ENCODE measurements around the gene CHD2.
"Not testable (repeated sequence)": the region's sequence is repeated elsewhere in the genome, so short reads cannot be mapped to it uniquely, and the experiment has no call there.

The CHD2 gene

DNA sequence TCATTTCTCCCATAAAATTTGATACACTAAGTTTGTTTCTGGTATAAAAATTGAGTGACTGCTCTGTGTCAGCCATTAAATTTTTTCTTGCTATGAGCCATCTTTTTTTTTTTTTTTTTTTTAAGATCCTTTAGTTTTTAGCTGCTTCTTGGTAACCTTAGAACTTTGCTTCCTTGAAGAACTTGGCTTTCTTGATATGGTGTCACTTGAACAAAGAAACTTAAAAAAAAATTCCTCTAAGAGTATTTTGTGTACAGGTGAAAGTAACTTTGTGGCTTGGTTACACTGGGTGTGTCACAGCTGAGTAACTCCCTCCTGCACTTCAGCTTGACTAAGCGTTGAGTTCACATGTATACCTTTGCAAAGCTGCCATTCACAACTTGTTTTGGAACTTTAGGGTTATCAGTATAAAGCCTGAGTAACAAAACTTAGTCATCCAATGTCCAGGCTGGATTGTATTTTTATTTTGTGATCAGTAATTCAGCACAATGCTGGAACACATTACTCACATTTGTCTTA lies 6.5 kb downstream of the CHD2 start:
- DNase-seq, result no peak

DNA sequence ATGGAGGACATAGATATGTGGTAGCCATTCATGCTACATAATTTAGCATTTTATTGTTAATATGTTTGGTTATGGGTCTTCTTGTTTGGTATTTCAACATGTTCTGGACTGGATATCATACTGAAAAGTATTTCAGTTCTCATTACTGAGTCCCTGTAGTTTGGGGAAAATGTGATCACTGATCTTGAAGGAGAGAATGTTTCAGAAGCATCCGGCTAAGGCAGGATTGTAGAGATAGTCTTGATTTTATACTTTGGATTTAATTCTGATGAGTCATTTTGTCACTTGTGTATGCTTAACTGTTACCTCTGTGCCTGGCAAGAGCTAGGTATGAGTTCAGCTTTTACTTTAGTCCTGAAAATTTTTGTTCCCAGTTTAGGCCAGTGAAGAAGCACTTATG lies 7.1 kb downstream of the CHD2 start:
- no peak for DNase-seq

DNA sequence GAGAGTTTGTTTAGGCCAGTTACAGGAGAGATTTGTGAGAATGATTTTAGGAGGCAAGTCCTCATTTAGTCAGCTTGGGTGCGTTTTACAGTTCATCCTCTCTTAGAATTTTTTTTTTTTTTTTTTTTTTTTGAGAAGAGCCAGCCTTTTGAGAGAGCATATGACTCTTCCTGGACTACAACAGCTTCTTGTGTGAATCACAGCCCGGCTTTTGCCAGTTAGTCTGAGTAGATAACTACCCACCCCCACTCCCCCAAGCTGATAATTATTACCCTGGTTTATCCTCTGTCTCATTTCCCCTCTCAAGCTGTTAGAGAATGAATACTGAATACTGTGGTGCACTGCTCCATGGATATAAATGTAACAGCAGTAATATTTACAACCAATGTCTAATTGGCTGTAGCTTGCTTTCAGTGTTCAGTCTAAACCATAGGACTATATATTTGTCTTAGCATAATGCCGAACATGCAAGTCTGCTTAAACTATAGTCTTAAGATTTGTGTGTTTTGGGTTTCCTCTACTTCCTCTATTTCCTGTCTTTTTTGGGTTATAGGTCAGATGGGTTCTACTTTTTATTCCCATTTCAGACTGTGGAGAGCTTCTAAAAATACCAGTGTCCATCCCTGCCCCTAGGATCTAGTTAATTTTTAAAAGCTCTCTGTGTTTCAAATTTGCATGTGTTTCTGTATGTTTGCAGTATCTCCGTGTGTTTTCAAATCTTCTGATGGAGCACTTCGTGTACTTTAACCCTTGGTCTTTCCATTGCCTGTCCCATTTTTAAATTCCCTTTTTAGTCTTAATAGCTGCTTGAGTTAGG lies 8.0 kb downstream of the CHD2 start:
- DNase-seq, result no peak

DNA sequence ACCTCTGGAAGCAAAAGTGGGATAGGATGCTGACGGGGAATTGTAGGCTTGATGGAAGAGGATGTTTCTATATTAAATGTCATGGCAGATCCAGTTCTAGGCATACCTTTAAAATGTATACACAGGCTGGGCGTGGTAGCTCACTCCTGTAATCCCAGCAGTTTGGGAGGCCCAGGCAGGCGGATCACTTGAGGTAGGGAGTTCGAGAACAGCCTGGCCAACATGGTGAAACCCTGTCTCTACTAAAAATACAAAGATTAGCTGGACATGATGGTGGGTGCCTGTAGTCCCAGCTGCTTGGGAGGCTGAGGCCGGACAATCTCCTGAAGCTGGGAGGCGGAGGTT lies 8.6 kb downstream of the CHD2 start:
- DNase-seq, result no peak

DNA sequence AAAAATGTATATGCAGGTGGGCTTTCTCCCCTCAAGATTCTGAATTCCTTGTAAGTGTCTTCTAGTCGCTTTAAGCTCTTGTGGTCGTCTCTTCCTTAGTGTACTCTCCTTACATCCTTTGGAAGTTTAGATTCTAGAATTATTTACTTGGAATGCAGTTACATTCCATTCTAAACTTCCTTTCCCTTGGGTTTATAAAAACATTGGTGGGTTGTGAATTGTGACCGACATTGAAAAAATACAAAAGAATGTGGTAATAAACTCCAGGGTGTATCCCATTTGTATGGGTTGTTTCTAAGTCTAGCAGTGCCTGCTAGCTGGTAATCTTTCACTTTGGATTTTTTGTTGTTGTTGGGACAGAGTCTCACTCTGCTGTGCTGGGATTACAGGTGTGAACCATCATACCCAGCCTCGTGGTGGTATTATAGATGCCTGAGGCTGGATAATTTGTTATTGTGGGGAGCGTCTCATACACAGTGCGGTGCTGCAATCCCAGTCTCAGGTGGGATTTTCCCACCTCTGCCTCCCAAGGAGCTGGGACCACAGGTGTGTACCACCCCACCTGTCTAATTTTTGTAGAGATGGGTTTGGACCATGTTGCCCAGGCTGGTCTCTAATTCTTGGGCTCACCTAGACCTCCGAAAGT lies 9.1 kb downstream of the CHD2 start:
- no peak for DNase-seq

DNA sequence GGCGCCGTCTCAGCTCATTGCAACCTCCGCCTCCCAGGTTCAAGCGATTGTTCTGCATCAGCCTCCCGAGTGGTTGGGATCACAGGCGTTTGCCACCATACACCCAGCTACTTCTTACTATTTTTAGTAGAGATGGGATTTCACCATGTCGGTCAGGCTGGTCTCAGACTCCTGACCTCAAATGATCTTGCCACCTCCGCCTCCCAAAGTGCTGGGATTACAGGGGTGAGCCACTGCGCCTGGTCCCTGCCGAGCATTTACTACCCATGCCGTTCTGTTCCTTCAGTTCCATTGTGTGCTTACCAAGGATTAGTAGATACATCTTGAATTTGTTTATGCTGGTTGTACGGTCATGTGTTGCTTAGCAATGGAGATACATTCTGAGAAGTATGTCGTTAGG lies 10.3 kb downstream of the CHD2 start:
- no peak for DNase-seq

DNA sequence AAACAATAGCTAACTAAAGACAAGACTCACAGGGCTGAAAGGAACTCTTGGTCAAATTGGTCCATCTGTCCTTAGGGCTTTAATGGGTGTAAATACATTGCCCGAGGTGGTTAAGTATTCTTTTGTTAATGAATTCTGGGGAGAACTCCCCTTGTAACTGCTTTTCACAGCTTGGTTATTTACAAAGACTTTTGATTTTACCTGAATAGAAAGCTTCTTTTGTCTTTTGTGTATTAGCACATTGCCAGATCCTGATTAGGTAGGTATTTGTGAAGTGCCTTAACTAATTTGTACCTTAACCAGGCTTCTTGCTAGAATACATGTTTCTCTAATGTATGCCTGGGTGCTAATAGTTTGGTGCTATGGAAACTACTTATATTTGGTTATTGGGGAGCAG lies 14.0 kb downstream of the CHD2 start:
- DNase-seq, result no peak

DNA sequence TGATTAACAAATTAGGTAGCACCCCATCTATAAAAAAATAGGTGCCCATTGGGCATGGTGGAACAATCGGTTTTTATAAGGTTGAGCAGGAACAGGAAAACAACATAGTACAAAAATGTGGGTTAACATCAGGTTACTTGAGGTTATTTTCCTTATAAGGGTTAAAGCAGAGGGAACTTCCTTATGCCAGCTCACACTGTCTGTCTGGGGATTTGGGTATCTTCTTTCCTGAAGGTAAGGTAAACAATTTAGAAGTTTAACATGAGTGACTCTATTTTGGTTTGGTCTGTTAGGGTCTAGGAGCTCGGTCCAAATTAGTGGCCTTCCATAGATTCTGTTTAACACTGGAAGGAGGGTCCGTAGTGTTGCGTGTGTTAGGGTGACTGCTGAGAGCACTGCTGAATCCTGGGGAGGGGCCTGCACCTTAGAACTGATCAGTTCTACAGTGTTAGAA lies 14.7 kb downstream of the CHD2 start:
- DNase-seq, result no peak

DNA sequence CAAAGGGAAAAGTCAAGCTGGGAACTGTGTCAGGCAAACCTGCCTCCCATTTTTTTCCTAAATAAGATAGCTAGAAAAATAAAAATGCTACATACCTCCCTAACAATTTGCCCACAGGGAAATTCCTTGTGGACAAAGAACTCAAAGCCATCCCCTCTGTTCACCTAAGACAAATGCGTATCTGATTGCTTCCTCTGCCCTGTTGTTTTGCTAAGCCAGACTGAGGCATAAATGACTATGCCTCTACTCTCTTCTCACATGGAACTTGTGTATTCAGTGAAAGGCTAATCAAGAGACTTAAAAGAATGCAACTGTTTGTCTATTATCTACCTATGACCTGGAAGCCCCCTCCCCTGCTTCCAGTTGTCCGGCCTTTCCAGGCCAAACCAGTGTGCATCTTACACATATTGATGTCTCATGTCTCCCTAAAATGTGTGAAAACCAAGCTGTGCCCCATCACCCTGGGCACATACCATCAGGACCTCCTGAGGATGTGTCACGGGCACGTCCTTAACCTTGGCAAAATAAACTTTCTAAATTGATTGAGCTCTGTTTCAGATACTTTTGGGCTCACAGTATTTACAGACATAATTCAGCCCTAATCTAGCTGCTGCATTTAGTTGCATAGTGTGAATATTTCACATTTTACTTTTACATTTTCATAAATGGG lies 15.8 kb downstream of the CHD2 start:
- no peak for DNase-seq

DNA sequence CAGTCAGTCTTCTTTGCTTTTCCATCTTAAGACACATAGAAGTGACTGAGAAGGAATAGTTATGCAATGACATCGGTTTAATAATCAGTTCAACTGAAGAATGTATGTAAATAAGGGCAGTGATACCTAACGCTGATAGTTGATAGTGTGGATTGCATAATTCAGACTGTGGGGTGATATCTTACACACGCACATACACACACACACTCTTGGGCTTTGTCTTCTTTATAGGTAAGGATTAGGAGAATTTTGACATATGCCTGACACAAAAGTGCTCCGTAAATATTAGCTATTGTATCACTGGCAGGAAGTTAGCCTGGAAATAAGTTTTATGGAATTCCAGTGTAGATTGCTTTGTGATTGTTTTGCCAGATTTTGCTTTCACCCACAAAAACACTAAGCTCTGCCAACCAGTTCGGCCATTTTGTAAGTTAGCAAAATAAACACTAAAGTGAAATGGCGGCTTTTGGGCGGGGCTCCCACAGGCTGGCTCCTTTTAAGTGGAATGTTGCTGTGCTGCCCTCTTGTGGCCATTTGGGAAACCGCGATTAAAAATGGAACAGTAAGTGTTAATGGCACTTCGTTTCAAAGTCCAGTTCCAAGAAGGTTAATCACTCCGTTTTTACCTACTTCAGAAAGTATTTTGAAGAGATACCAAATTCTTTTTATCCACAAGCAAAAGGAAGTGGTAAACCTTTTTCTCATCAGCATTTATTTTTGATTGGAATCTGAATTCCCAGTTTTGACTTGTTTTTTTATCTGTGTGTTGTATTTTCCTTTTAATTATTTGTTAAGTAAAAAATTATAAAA lies 17.7 kb downstream of the CHD2 start:
- peak; percentile 85 for DNase-seq

DNA sequence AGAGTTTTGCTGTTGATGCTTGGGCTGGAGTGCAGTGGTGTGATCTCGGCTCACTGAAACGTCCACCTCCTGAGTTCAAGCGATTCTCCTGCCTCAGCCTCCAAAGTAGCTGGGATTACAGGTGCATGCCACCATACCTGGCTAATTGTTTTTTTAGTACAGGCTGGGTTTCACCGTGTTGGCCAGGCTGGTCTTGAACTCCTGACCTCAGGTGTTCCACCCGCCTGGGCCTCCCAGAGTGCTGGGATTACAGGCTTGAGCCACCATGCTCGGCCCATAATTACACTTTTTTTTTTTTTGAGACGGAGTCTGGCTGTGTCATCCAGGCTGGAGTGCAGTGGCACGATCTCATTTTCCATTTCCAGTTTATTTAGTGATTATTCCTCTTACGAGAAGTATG lies 18.8 kb downstream of the CHD2 start:
- not testable (repeated sequence) for DNase-seq

DNA sequence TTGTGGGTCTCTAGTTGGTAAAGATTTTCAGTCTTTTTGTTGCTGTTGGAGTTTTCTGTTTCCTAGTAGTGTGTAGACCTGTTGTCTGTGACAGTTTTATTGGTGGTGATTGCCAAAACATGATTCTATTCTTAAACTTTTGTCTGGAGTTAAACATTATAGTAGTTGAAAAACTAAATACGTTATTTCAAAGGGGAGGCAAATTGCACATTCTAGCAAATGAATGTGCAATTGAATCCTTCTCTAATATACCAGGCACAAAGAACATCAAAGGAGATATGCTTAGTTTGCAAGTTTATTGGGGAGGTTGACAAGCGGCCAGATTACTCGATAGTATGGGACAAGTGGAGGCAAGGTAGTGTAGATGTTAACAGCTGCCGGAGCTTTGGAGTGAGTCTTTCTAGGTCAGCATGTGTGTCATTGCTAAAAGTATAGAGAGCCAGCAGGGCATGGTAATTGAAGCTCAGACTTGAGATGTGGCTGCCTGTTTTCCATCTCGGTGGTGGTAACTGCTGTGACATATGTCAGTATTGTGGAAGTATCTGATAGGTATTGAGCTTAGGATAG lies 20.6 kb downstream of the CHD2 start:
- DNase-seq, result no peak

DNA sequence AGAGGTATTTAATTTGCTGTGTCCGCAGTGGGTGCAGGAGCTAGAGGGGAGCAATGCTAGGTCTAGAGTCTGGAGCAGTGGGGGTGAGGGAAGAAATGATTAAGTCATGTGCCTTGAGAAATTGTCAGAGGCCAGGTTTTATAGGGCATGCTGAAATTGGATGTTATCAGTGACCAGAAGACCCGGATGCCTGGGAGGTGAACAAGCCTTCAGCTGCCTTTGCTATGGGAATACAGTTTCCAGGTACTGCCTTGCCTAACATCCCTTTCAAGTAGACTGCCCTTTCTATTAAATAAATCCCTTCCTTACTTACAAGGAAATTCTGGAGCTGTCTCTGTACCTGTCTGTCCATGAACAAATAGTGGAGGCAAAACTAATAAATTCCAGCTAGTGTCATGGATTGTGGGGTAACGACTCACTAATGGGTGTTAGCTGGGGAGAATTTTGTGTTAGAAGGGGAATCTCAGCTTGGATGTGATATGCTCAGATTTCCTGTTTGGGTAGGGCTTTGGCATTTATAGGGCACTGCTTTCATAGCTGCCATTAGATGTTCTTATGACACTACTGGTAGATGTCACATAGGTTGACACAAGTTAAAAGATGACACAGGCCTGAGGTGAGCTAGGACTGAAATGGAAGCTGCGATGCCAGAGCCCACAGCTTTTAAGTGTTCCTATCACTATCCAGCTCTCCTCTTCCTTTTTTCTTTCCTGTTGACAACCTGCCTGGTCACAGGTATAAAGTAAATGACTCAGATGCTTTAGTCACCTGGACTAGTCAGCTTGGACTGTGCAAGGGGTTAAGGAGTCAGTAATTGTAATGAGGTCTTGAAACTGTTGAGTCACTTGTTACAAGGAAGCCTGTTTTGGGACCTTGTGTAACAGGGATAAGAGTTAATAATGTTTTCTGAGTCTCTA lies 21.3 kb downstream of the CHD2 start:
- no peak for DNase-seq

DNA sequence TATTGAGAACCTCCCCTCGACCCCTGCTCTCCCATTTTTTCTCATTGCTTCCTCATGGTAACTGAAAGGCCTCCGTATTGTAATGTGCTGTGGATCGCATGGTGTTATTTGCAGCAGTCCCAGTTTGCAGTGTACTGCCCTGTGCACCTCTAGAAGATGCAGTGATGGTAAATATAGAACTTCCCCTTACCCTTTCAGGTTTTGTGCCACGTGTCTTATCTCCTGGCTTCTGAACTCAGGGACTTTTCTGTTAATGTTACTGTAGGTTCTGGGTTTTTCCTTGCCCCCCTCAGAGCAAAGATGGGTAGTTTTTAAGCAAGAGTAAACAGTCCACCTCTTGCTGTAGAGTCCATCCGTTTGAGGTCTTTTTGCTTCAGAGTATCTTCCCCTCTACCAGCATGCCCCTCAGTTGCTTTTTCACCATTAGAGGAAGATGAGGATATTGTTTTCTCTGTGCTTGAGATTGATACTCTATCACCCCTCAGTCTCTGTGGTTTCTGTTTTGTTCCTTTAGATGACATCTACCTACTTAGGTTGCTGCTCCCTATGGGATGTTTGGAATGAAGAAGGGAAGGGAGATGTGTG lies 22.4 kb downstream of the CHD2 start:
- no peak for DNase-seq

DNA sequence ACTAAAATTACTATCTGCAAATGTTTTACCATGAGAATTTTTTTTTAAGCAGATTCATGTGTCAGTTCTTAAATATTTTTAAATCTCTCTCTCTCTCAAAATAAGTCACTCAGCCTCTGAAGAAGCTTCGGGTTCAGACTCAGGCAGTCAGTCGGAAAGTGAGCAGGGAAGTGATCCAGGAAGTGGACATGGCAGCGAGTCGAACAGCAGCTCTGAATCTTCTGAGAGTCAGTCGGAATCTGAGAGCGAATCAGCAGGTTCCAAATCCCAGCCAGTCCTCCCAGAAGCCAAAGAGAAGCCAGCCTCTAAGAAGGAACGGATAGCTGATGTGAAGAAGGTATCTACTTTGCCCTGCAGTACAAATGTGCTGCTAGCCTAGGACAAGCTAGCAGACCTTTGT lies 24.1 kb downstream of the CHD2 start:
- no peak for DNase-seq

DNA sequence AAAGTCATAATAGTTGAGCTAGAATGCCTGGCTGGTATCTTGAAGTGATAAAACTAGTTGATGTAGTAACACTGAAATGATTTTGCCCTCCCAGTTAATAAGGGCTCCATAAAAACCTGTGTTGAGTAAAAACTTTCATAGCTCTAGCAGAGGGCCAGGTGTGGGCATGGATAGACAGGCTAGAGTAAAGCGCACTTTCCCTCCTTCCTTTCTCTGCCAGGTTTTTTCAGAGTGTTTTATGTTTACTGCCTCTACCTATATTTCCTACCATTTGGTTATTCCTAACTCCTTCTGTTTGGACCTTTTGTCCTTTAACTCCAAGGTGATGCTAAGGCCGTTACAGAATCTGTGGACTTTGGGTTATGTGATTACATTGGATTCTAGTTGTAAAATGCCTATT lies 25.3 kb downstream of the CHD2 start:
- DNase-seq, result no peak

DNA sequence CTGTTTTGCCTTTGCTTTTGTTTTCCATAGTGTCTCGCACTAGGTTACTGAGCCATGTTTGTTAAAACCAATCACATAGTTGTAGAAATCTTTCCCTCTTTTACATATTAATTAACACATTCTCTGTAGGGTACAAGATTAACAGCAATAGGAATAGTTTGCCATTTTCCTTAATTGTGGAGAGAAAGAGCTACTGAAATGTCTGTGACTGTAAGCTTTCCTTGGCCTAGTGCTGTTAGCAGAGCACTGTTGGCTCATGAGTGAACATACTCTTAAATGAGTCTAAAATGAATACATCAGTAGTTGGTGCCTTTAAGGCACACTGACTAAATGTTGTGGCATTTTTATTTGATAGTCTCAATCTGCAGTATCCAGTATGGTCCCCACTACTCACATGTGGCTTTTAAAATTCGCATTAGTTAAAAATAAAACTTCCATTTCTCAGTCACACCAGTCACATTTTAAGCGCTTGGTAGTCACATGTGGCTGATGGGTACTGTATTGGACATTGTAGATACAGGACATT lies 28.2 kb downstream of the CHD2 start:
- no peak for DNase-seq

DNA sequence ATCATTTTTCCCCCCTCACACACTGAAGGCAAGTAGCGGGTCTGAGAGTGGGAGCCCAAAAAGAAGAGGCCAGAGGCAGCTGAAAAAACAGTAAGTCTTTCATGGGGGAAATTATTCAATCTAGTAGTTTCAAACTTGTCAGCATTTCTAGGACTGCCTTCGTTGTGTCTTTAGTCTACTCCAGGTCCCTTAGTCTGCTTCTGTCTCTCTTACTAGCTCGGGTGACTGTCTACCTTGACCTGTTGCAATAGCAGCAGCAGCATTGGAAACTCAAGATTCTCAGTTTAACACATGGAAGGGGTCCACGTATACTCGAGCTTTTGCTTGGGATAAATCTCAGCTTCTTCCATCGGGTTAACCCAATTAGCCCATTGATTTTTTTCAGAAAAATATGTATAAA lies 28.9 kb downstream of the CHD2 start:
- no peak for DNase-seq

DNA sequence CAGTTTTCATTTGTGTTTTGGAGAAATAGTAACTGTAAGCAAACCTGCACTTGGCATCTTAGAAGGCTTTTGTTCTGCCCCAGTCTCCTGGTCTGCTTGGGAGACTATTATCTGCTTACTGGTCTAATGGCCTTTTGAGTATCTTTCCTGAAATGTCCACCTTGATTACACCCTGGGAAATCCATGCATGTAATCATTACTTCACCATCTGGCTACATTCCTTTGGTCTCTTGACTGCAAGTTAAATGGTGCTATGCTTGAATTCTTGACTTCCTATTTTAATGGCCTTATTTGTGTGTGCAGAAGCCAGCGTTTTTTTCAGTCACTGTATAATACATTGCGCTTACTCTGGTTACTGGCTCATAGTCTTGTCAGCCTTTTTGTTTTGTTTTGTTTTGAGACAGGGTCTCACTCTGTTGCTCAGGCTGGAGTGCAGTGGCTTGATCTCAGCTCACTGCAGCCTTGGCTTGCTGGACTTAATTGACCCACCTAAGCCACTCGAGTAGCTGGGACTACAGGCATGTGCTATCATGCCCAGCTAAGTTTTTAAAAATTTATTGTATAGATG lies 30.0 kb downstream of the CHD2 start:
- DNase-seq, result no peak

DNA sequence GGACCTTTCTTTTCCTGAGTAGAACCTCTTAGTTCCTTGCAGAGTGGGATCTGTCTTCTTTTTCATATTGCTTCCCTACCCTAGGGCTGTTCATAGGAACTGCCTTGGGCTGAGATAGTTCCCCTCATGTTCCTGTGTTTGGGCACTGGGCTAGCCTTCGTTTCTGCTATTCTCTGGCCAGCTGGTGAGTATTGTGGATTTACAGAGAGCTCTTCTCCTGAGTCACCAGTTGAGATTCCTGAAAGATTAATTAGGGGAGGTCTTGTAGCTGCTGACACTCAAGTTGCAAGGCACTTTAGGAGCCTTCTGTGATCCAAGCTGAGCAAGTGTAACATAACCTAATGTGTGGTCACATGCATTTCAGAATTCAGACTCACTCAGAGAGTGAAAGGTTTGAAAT lies 30.7 kb downstream of the CHD2 start:
- no peak for DNase-seq
